Epithelial cell of proximal tubule (primary cell): ENCODE results near the gene NACA. TPM values are rescaled to one million over a fixed set of nuclear protein-coding genes. Genes with fewer than 3 reads are reported as not detected.
"Not testable (repeated sequence)": the region's sequence is repeated elsewhere in the genome, so short reads cannot be mapped to it uniquely, and the experiment has no call there.

Source experiments
- DNase-seq: peaks from one replicate; pipeline ENCODE4 v3.0.0-alpha.2; 2011; ENCODE audit warnings: low read depth
- H3K4me3 ChIP-seq: 2 replicates; pipeline ENCODE4 v1.5.1; 2011; ENCODE audit warnings: low read depth, mild to moderate bottlenecking, low read length
- CTCF ChIP-seq: conservative IDR thresholded peaks from 2 replicates; pipeline ENCODE4 v1.5.1; 2012; ENCODE audit warnings: low read depth, mild to moderate bottlenecking, low read length
- total RNA-seq: library from RNA; depleted of rRNA; stranded (reverse); fragments of >200 nt; gene quantifications from 2 replicates; pipeline ENCODE4 v1.2.3, GENCODE V29; 2015

Gene NACA
- total RNA-seq, 1 donor from 2014 or later, result 1,115 TPM

DNA sequence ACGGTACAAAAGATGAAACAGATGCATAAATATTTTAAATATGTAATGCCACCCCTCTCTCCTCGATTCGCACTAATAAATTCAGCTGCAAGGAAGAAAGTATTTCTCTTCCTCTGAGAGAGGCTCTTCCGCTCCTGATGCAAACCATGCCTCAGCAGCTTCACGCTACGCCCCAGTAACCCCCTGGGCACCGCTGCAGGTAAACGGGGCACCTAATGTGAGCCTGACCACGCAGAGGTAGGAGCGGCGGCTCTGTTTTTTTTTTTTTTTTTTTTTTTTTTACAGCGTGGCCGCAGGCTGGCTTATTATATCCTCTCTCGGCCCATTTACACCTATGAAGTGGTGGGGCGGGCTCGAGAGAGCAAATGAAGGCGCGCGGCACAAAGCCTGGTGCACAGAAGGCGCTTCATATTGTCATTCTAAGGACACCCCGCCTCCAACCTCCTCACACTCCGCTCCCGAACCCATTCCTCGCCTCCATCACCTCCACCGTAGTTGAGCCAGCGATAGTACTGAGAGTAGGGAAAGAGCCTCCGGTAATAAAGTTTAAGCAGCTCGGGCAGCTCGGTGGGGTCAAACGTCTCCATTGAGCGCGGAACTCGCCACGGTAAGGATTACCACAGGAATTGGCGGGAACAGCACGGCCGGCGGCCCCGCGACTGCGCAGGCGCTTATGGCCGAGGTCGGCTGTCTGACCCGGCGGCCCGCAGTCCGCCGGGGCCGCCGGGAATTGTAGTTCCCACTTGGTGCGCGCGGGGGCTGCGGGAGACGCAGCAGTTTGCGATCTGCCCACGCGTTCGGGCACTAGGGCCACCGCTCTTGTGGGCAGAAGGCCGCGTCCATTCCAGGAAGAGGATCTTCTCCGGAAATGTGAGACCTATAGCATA lies 26.9 kb upstream of the NACA start, which contains the start of gene PRIM1:
TSS of gene PRIM1 (minus strand) at position 612 of the 887 bp plus-strand sequence. CDS start at position 587, 25 bp downstream.
- TF ChIP-seq CTCF, result no peak
- no peak for DNase-seq
- H3K4me3 ChIP-seq, result peak within 1 kb of the TSS; percentile 78

- DNase-seq, H3K4me3 ChIP-seq: not testable (repeated sequence)
Observed at GRCh38 chr12:56750596-56750995, 25.5 kb upstream of the NACA start.

DNA sequence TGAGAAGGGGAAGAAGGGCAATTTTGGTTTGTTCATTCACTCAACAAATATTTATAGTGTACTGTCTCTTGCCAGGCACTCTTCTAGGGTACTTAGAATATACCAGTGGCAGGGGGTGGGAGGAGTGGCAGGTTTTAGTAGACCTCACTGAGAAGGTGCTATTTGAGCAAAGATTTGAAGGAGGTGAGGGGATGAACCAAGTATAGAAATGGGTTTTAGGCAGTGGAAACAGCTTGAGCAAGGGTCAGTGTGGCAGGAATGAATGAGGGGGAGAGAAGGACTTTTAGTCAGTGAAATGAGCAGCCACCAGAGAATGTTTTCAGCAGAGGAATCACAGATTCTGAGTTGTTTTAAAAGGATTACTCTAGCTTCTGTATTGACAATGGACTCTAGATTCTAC lies 24.8 kb upstream of the NACA start:
- no peak for DNase-seq
- TF ChIP-seq CTCF, result no peak
- no peak overlapping the region for H3K4me3 ChIP-seq

DNA sequence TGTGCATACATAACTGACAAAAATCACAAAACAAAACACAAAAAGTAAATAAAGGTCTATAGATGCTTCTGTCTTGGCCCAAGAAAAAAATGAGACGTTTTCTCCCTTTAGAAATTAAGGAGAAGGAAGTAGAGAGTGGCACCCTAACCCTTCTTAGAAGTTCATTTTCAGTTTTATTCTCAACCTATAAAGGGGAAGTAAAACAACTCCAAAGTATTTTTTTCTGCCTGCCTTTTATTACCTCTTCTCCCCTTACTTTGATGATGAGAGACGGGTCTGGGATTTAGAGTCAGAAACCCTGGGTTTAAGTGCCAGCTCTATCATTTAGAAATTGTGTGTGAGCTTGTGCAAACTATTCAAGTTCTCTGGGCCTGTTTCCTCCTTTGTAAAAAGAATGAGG lies 24.3 kb upstream of the NACA start:
- DNase-seq, result no peak
- TF ChIP-seq CTCF, result no peak

DNA sequence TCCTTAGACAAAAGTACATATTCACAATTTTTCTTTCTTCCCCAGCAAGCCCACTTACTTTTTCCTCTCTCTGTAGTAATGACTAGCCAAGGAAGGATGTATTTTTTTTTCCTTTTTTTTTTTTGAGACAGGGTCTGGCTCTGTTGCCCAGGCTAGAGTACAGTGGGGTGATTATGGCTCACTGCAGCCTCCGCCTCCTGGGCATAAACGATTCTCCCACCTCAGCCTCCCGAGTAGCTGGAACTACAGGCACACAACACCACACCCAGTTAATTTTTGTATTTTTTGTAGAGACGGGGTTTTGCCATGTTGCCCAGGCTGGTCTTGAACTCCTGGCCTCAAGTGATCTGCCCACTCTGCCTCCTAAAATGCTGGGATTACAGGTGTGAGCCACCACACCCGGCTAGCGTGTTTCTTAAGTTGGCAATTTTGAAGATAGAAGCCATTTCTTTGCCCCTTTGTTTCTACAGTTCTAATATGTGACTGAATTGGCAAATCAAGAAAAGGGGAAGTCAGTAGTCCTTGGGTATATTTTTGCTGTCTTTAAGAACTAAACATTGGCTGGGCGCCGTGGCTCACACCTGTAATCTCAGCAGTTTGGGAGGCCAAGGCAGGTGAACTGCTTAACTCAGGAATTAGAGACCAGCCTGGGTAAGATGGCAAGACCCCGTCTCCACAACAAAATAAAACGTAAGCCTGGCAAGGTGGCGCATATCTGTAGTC lies 3.2 kb upstream of the NACA start:
- H3K4me3 ChIP-seq, result no peak overlapping the region
- TF ChIP-seq CTCF, result no peak
- no peak for DNase-seq

More for the DNA sequence above, 24.3 kb upstream of the NACA start:
- H3K4me3 ChIP-seq, result no peak overlapping the region

DNA sequence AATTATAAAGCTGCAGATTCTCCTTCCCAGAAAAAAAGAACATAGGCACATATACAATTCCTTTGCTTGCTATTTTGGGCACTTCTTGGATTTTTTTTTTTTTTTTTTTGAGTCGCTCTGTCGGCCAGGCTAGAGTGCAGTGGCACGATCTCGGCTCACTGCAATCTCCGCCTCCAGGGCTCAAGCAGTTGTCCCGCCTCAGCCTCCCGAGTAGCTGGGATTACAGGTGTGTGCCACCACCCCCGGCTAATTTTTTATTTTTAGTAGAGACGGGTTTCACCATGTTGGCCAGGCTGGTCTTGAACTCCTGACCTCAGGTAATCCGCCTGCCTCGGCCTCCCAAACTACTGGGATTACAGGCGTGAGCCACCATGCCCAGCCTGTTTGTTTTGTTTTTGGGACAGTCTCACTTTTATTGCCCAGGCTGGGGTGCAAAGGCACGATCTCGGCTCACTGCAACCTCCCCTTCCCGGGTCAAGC lies 1.1 kb upstream of the NACA start:
- not testable (repeated sequence) for DNase-seq, H3K4me3 ChIP-seq

DNA sequence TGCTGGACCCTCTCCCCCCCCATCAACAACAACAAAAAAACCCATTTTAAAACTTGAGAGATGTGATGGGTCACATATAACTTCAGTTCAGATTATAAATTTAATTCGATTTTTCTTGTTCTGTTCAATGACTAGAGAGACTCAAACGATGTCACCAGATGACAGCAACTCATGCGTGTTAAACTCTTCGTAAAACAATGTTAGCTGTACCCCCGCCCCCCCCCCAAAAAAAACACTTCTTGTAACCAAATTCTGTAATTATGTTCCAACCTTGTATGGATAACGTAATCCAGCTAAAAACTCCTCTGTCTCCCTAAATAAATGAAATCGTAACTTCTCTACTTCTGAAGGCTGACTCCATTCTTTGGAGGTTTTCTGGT lies 614 bp upstream of the NACA start:
- peak overlapping the region; percentile 65 for H3K4me3 ChIP-seq
- DNase-seq, result no peak
- no peak for TF ChIP-seq CTCF

DNA sequence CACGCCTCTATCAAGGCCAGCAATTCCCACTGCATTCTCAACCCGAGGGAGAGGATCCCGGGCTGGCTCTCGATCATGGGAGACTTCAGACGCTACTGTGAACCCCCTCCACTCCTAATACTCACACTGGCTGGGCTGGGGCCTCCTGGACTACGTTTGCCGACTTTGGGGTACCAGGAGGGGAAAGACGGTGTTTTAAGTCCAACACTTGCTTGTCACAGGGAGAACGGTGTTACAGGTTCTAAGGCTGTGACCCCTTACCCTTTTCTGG lies 463 bp downstream of the NACA start:
- H3K4me3 ChIP-seq, result peak overlapping the region; percentile 65
- TF ChIP-seq CTCF, result no peak
- DNase-seq, result no peak
